VCaP (cell line): ENCODE results near the gene DIS3L2.
A peak's percentile ranks its signal among the peaks of the same experiment; 100 is the strongest.

ENCODE experiments used
- H3K27ac ChIP-seq: fragments of 450-650 bp; 2 replicates; pipeline ENCODE4 v1.5.1; 2017
- CTCF ChIP-seq: fragments of 450-650 bp; conservative IDR thresholded peaks from 2 replicates; pipeline ENCODE4 v1.5.1; 2017; ENCODE audit warnings: mild to moderate bottlenecking, moderate library complexity

The DIS3L2 gene

GRCh38 chr2:232061265-232061664, 99.8 kb downstream of the DIS3L2 start:
- no peak overlapping the region for H3K27ac ChIP-seq
- no peak for TF ChIP-seq CTCF

GRCh38 chr2:232073026-232073425, 111.5 kb downstream of the DIS3L2 start:
- no peak for TF ChIP-seq CTCF
- peak overlapping the region; percentile 40; the same call in 1 of the 2 replicates for H3K27ac ChIP-seq

- H3K27ac ChIP-seq = peak overlapping the region; percentile 40; the same call in 1 of the 2 replicates
- TF ChIP-seq CTCF = no peak
Measured at GRCh38 chr2:232073699-232074098, 112.2 kb downstream of the DIS3L2 start.

GRCh38 chr2:232075080-232075479, 113.6 kb downstream of the DIS3L2 start:
- H3K27ac ChIP-seq = no peak overlapping the region
- TF ChIP-seq CTCF = no peak

- H3K27ac ChIP-seq = no peak overlapping the region
- TF ChIP-seq CTCF = no peak
Measured at GRCh38 chr2:232075859-232076258, 114.3 kb downstream of the DIS3L2 start.

GRCh38 chr2:232076272-232076671, 114.8 kb downstream of the DIS3L2 start:
- no peak for TF ChIP-seq CTCF
- H3K27ac ChIP-seq = no peak overlapping the region

GRCh38 chr2:232076736-232077135, 115.2 kb downstream of the DIS3L2 start:
- H3K27ac ChIP-seq = no peak overlapping the region
- TF ChIP-seq CTCF = no peak

- H3K27ac ChIP-seq = no peak overlapping the region
- no peak for TF ChIP-seq CTCF
Measured at GRCh38 chr2:232085164-232085563, 123.7 kb downstream of the DIS3L2 start.
